Esophagus muscularis mucosa (tissue), 3 donors: Measurements from ENCODE around the gene P4HB.

ENCODE experiments used
- POLR2A ChIP-seq: fragments of 450-650 bp; IDR thresholded peaks from one replicate; pipeline ENCODE4 v1.6.1; 2017; ENCODE audit warnings: antibody characterized with exemption, moderate library complexity, mild to moderate bottlenecking, low read depth
- POLR2AphosphoS5 ChIP-seq, 2 donors: sonication (generic); formaldehyde crosslinking; IDR thresholded peaks; one replicate each; pipeline ENCODE4 v1.6.1; 2017; ENCODE audit warnings: antibody characterized with exemption in 2 of 2
- TF ChIP-seq, protein P1 (sequence below), 3 experiments: fragments of 200-600 bp in 2 of 3; fragments of 450-650 bp in 1 of 3; sonication (generic) in 2 of 3; IDR thresholded peaks; one replicate each; pipeline ENCODE4 v1.5.1; 2017 to 2019; ENCODE audit warnings: antibody characterized with exemption in 3 of 3, mild to moderate bottlenecking in 2 of 3, moderate library complexity in 1 of 3

DNA sequence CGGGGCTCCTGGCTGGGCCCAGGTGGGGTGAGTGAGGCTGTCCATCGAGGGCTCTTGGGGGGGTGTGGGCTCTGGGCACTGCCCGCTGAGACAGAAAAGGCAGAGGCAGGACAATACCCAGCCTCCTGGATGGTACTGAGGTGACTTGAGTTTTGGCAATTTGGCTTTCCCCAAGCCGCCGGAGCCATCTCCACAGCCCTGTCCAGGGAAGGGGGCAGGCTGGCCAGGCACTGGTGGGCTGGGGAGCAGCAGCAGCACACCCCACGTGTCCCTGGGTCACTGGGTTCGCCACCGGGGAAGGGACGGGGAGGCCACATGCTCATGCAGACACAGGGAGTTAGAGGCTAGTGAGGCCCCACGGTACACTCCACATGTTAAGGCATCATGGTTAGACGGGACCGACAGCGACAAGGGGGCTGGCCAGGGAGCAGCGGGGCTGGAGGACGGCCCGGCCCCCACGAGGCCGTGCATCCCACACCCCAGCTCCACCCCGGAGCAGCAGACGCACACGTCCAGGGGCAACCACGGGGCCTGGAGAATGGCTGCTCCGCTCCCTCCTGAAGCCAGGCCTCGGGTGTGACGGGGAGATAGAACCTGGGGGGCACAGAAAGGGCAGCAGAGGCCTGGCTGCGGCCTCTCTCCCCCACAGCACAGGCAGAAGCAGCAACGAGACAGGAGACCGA, 7.8 kb upstream of the P4HB start:
- TF ChIP-seq POLR2A (no peak), POLR2AphosphoS5 (IDR thresholded peaks at IDR 0.05) (no peak)
- TF ChIP-seq, protein P1, sequence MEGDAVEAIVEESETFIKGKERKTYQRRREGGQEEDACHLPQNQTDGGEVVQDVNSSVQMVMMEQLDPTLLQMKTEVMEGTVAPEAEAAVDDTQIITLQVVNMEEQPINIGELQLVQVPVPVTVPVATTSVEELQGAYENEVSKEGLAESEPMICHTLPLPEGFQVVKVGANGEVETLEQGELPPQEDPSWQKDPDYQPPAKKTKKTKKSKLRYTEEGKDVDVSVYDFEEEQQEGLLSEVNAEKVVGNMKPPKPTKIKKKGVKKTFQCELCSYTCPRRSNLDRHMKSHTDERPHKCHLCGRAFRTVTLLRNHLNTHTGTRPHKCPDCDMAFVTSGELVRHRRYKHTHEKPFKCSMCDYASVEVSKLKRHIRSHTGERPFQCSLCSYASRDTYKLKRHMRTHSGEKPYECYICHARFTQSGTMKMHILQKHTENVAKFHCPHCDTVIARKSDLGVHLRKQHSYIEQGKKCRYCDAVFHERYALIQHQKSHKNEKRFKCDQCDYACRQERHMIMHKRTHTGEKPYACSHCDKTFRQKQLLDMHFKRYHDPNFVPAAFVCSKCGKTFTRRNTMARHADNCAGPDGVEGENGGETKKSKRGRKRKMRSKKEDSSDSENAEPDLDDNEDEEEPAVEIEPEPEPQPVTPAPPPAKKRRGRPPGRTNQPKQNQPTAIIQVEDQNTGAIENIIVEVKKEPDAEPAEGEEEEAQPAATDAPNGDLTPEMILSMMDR (IDR thresholded peaks at IDR 0.05), result no peak
